ENCODE data around the gene GNE.

DNA sequence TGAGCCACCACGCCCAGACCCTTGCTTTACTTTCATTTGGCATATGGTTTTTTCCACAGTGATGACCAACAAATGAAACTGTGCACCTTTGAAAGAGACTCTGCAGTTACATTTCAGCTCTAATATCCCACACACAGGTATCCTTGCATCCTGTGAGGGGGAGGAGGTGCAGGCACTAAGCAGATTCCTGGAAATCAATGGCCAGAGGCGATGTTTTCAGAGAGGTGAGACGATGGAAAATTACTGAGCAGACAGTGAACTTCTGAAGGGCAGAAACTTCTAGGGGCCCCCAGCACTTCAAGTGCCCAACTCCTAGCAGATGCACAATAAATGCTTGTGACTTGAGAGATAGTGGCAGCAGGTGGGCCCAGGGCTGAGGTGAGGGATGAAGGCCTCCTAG lies 29.8 kb upstream of the GNE start:
- TF ChIP-seq, protein P1, sequence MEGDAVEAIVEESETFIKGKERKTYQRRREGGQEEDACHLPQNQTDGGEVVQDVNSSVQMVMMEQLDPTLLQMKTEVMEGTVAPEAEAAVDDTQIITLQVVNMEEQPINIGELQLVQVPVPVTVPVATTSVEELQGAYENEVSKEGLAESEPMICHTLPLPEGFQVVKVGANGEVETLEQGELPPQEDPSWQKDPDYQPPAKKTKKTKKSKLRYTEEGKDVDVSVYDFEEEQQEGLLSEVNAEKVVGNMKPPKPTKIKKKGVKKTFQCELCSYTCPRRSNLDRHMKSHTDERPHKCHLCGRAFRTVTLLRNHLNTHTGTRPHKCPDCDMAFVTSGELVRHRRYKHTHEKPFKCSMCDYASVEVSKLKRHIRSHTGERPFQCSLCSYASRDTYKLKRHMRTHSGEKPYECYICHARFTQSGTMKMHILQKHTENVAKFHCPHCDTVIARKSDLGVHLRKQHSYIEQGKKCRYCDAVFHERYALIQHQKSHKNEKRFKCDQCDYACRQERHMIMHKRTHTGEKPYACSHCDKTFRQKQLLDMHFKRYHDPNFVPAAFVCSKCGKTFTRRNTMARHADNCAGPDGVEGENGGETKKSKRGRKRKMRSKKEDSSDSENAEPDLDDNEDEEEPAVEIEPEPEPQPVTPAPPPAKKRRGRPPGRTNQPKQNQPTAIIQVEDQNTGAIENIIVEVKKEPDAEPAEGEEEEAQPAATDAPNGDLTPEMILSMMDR (IDR thresholded peaks at IDR 0.05), result no peak
- TF ChIP-seq POLR2A (IDR thresholded peaks at IDR 0.05), result no peak
